Large intestine (tissue), 3 donors: ENCODE data around the gene PCGF6. TPM values are rescaled to one million over a fixed set of nuclear protein-coding genes. Genes with fewer than 3 reads are reported as not detected.
"Not testable (repeated sequence)": the region's sequence is repeated elsewhere in the genome, so short reads cannot be mapped to it uniquely, and the experiment has no call there.

ENCODE experiments used
- DNase-seq, 2 donors: peaks; one replicate each; pipeline versions ENCODE4 v3.0.0 to v3.0.0-alpha.2; 2013
- H3K27ac ChIP-seq: one replicate; pipeline ENCODE4 v1.5.1; 2013; ENCODE audit warnings: low read length
- H3K27me3 ChIP-seq: 2 replicates; pipeline ENCODE4 v1.6.1; 2013; ENCODE audit warnings: low read length; ENCODE audit not compliant: control insufficient read depth, insufficient read depth
- H3K36me3 ChIP-seq: 2 replicates; pipeline ENCODE4 v1.6.1; 2013; ENCODE audit warnings: low read length; ENCODE audit not compliant: control insufficient read depth, insufficient read depth
- H3K4me1 ChIP-seq: one replicate; pipeline ENCODE4 v1.6.1; 2013; ENCODE audit warnings: low read length; ENCODE audit not compliant: control insufficient read depth, insufficient read depth
- H3K4me3 ChIP-seq: one replicate; pipeline ENCODE4 v1.5.1; 2013; ENCODE audit warnings: low read length
- H3K9me3 ChIP-seq: one replicate; pipeline ENCODE4 v1.6.1; 2013; ENCODE audit warnings: mild to moderate bottlenecking, low read depth, low read length, moderate library complexity; ENCODE audit not compliant: control insufficient read depth
- WGBS: methylation state at CpG from one replicate; pipeline ENCODE4 v1.1.5; 2013; ENCODE audit warnings: low lambda C conversion rate; ENCODE audit not compliant: insufficient coverage; 5-methylcytosine and 5-hydroxymethylcytosine counted together
- polyA plus RNA-seq: library from polyadenylated mRNA; unstranded; fragments of 120-200 nt; gene quantifications from one replicate; pipeline ENCODE4 v1.2.1, GENCODE V29; 2013

Gene PCGF6
- polyA plus RNA-seq, 1 donor = 7.9 TPM

- Histone ChIP-seq H3K27me3 (no peaks in the 10 kb centered on the region), H3K4me1 (no peaks in the 10 kb centered on the region), H3K36me3 (no peaks in the 10 kb centered on the region), H3K4me3 (no peak overlapping the region), H3K27ac (no peak overlapping the region), H3K9me3 (no peaks in the 10 kb centered on the region)
- WGBS = no CpG with 5 or more reads among the region's 5 CpGs
- no peak for DNase-seq
Measured at GRCh38 chr10:103259989-103260388, 91.0 kb downstream of the PCGF6 start.

- 100% methylated on average over 1 of the region's 4 CpGs for WGBS
- not testable (repeated sequence) for H3K27me3 ChIP-seq, H3K4me3 ChIP-seq, H3K9me3 ChIP-seq, H3K27ac ChIP-seq, H3K36me3 ChIP-seq, DNase-seq, H3K4me1 ChIP-seq
Measured at GRCh38 chr10:103258928-103259327, 92.0 kb downstream of the PCGF6 start.

GRCh38 chr10:103257812-103258211 lies 93.1 kb downstream of the PCGF6 start:
- Histone ChIP-seq H3K36me3 (no peaks in the 10 kb centered on the region), H3K4me1 (no peaks in the 10 kb centered on the region), H3K27me3 (no peaks in the 10 kb centered on the region), H3K27ac (no peak overlapping the region), H3K9me3 (no peaks in the 10 kb centered on the region), H3K4me3 (no peak overlapping the region)
- DNase-seq = no peak

DNA sequence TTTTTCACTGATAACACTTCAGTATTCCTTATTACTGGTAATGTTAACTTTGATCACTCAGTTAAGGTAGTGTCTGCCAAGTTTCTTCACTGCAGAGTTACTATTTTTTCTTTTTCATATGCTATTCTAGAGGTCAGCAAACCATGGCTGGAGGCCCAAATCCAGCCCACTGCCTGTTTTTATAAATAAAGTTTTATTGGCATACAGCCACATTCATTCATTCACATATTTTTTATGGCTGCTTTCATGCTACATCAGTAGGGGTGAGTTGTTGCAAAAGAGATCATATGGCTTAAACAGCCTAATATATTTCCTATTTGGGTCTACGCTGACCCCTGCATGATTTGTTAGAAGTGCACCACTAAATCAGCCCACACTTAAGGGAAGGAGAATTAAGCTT lies 94.3 kb downstream of the PCGF6 start:
- Histone ChIP-seq H3K27ac (no peak overlapping the region), H3K4me3 (no peak overlapping the region), H3K36me3 (no peaks in the 10 kb centered on the region), H3K27me3 (no peaks in the 10 kb centered on the region), H3K4me1 (no peaks in the 10 kb centered on the region), H3K9me3 (no peaks in the 10 kb centered on the region)
- no peak for DNase-seq
- no CpG with 5 or more reads among the region's 1 CpG for whole genome bisulfite sequencing

GRCh38 chr10:103254538-103255325 lies 96.2 kb downstream of the PCGF6 start:
- 83% methylated on average over 2 of the region's 4 CpGs for WGBS
- H3K27me3 ChIP-seq = no peaks in the 10 kb centered on the region
- no peak overlapping the region for H3K27ac ChIP-seq
- H3K4me3 ChIP-seq = no peak overlapping the region
- DNase-seq = no peak
- H3K36me3 ChIP-seq = no peaks in the 10 kb centered on the region
- H3K4me1 ChIP-seq = no peaks in the 10 kb centered on the region
- H3K9me3 ChIP-seq = peaks cover 6% of the 10 kb centered on the region

DNA sequence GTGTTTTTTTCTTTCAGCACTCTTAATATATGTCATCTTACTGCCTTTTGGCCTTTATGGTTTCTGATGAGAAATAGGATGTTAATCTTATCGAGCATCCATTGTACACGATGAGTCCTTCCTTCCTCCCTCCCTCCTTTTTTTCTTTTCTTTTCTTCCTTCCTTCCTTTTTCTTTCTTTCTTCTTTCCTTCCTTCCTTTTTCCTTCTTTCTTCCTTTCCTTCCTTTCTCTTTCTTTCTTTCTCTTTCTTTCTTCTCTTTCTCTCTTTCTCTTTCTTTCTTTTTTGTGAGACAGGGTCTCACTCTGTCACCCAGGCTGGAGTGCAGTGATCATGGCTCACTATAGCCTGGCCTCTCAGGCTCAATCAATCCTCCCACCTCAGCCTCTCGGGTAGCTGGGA lies 96.8 kb downstream of the PCGF6 start:
- Histone ChIP-seq H3K27me3 (no peaks in the 10 kb centered on the region), H3K36me3 (no peaks in the 10 kb centered on the region), H3K9me3 (peaks cover 6% of the 10 kb centered on the region), H3K4me3 (no peak overlapping the region), H3K27ac (no peak overlapping the region), H3K4me1 (no peaks in the 10 kb centered on the region)
- WGBS = 97% methylated on average over 2 of the region's 3 CpGs
- no peak for DNase-seq

Other genes with a start within 250 kb of the PCGF6 start
- gene NT5C2, start 157.9 kb downstream of the PCGF6 start, polyA plus RNA-seq = 63.9 TPM
- 0.09 TPM for gene RPEL1, start 105.3 kb downstream of the PCGF6 start, polyA plus RNA-seq
- gene INA, start 74.0 kb downstream of the PCGF6 start, polyA plus RNA-seq = 16.9 TPM
- gene TAF5, start 16.8 kb upstream of the PCGF6 start, polyA plus RNA-seq = 5.9 TPM
- 290 TPM for gene ATP5MK, start 45.3 kb upstream of the PCGF6 start, polyA plus RNA-seq
- 23.8 TPM for gene PDCD11, start 45.5 kb upstream of the PCGF6 start, polyA plus RNA-seq
- 8.4 TPM for gene CALHM2, start 101.2 kb upstream of the PCGF6 start, polyA plus RNA-seq
- 0.04 TPM for gene CALHM1, start 107.8 kb upstream of the PCGF6 start, polyA plus RNA-seq
- gene CALHM3, start 128.1 kb upstream of the PCGF6 start, polyA plus RNA-seq = 0.13 TPM
- gene NEURL1, start 142.6 kb upstream of the PCGF6 start, polyA plus RNA-seq = 34.9 TPM